GM19324 (cell line): ENCODE measurements around the gene COG4.
A peak's percentile ranks its signal among the peaks of the same experiment; 100 is the strongest.
"Not testable (repeated sequence)": the region's sequence is repeated elsewhere in the genome, so short reads cannot be mapped to it uniquely, and the experiment has no call there.

Source experiments
- ATAC-seq: cut with Tn5 transposase; IDR thresholded peaks from one replicate; pipeline ENCODE4 v1.9.1; 2021; ENCODE audit warnings: mild to moderate bottlenecking, moderate library complexity; ENCODE audit not compliant: unreplicated experiment, low FRiP score

The COG4 gene

GRCh38 chr16:70465999-70466804 is 57.2 kb downstream of the COG4 start:
- ATAC-seq = no peak

- no peak for ATAC-seq
Measured at GRCh38 chr16:70463235-70463634, 60.1 kb downstream of the COG4 start.

- no peak for ATAC-seq
Measured at GRCh38 chr16:70460737-70461261, 62.6 kb downstream of the COG4 start.

- no peak for ATAC-seq
Measured at GRCh38 chr16:70457446-70458166, 65.7 kb downstream of the COG4 start.

- no peak for ATAC-seq
Measured at GRCh38 chr16:70455910-70456309, 67.4 kb downstream of the COG4 start.

- peak; percentile 91 for ATAC-seq
Measured at GRCh38 chr16:70454222-70455034, 68.9 kb downstream of the COG4 start, which contains the start of gene FCSK. TSS of gene FCSK (plus strand) at chr16:70454595. CDS start at chr16:70463191, 8,596 bp downstream.

- ATAC-seq = peak; percentile 4
Measured at GRCh38 chr16:70453892-70454221, 69.5 kb downstream of the COG4 start.

GRCh38 chr16:70453117-70453891 is 70.0 kb downstream of the COG4 start:
- no peak for ATAC-seq

GRCh38 chr16:70451004-70451340 is 72.4 kb downstream of the COG4 start:
- ATAC-seq = not testable (repeated sequence)

- ATAC-seq = not testable (repeated sequence)
Measured at GRCh38 chr16:70450142-70451003, 73.0 kb downstream of the COG4 start.

GRCh38 chr16:70448075-70448474 is 75.3 kb downstream of the COG4 start:
- no peak for ATAC-seq

- no peak for ATAC-seq
Measured at GRCh38 chr16:70444249-70445063, 78.9 kb downstream of the COG4 start.

GRCh38 chr16:70442344-70442743 is 81.0 kb downstream of the COG4 start:
- no peak for ATAC-seq

GRCh38 chr16:70441406-70441990 is 81.9 kb downstream of the COG4 start:
- no peak for ATAC-seq

- no peak for ATAC-seq
Measured at GRCh38 chr16:70440009-70440692, 83.2 kb downstream of the COG4 start.

- ATAC-seq = peak; percentile 84
Measured at GRCh38 chr16:70438969-70439862, 84.1 kb downstream of the COG4 start, which contains the start of gene ST3GAL2. TSS of gene ST3GAL2 (minus strand) at chr16:70439100. CDS start at chr16:70398530, 40,570 bp downstream.
